ENCODE data around the gene CPZ. TPM values are rescaled to one million over a fixed set of nuclear protein-coding genes. Genes with fewer than 3 reads are reported as not detected.

CPZ gene
- total and polyA plus RNA-seq, 12 donors: 0.53 to 6.4 (median 3.9) TPM

DNA sequence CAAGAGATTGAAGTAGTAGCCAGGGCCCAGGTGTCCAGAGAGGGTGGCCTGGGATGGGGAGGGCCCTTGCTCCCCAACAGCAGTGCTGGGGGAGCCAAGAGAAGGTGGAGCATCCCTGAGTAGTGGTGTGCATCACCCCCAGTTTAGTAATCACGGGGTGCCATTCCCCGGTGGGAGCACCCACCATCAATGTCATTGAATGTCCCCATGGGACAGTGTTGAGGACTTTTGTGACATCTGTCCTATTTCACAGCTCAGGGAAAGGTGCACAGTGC, 4.4 kb upstream of the CPZ start:
- H3K27me3 ChIP-seq: peaks cover 15% of the 10 kb centered on the region
- TF ChIP-seq, protein P1, sequence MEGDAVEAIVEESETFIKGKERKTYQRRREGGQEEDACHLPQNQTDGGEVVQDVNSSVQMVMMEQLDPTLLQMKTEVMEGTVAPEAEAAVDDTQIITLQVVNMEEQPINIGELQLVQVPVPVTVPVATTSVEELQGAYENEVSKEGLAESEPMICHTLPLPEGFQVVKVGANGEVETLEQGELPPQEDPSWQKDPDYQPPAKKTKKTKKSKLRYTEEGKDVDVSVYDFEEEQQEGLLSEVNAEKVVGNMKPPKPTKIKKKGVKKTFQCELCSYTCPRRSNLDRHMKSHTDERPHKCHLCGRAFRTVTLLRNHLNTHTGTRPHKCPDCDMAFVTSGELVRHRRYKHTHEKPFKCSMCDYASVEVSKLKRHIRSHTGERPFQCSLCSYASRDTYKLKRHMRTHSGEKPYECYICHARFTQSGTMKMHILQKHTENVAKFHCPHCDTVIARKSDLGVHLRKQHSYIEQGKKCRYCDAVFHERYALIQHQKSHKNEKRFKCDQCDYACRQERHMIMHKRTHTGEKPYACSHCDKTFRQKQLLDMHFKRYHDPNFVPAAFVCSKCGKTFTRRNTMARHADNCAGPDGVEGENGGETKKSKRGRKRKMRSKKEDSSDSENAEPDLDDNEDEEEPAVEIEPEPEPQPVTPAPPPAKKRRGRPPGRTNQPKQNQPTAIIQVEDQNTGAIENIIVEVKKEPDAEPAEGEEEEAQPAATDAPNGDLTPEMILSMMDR (IDR thresholded peaks at IDR 0.05): no peak
- no peak for TF ChIP-seq POLR2A (IDR thresholded peaks at IDR 0.05)
- DNase-seq: no peak
- no peaks in the 10 kb centered on the region for H3K36me3 ChIP-seq (replicated peaks in 1 of 2)
- no peaks in the 10 kb centered on the region for H3K9me3 ChIP-seq (replicated peaks in 1 of 3)
- no peaks in the 10 kb centered on the region for H3K4me1 ChIP-seq (replicated peaks in 1 of 2)
- WGBS, 4 donors: 81 to 92% (median 87%) methylated on average over 2 of the region's 2 CpGs
- H3K27ac ChIP-seq: no peak overlapping the region
- H3K4me3 ChIP-seq: no peak overlapping the region
- intact Hi-C loops (cut with DNase I): no loop called here

DNA sequence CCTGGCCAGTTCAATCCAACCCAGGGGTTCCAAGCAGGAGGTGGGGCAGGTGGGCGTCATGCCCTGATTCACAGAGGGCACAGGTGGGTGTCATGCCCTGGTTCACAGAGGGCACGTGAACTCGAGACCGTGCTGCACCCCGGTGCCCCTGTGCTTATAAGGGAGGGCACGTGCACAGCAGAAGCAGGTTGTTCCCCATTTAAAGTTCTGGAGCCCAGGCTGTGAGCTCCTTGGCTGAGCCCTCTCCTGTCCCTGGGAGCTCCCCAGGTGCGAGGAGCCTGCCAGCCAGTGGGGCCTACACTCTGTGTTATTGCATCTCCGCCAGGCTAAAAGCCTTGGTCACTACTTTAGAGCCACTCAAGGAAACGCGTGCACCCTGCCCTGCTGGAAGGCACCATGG, 3.2 kb upstream of the CPZ start:
- H3K4me1 ChIP-seq (replicated peaks in 1 of 2): no peaks in the 10 kb centered on the region
- 79 to 89% (median 84%) methylated on average over 6 to 10 of the region's 10 CpGs for WGBS, 4 donors
- H3K36me3 ChIP-seq (replicated peaks in 1 of 2): no peaks in the 10 kb centered on the region
- peaks cover 15% of the 10 kb centered on the region for H3K27me3 ChIP-seq
- no peaks in the 10 kb centered on the region for H3K9me3 ChIP-seq (replicated peaks in 1 of 3)
- H3K4me3 ChIP-seq: no peak overlapping the region
- H3K27ac ChIP-seq: no peak overlapping the region
- TF ChIP-seq, protein P1 (IDR thresholded peaks at IDR 0.05): no peak
- TF ChIP-seq POLR2A (IDR thresholded peaks at IDR 0.05): no peak
- no peak for DNase-seq
- intact Hi-C loops (cut with DNase I): no loop called here

DNA sequence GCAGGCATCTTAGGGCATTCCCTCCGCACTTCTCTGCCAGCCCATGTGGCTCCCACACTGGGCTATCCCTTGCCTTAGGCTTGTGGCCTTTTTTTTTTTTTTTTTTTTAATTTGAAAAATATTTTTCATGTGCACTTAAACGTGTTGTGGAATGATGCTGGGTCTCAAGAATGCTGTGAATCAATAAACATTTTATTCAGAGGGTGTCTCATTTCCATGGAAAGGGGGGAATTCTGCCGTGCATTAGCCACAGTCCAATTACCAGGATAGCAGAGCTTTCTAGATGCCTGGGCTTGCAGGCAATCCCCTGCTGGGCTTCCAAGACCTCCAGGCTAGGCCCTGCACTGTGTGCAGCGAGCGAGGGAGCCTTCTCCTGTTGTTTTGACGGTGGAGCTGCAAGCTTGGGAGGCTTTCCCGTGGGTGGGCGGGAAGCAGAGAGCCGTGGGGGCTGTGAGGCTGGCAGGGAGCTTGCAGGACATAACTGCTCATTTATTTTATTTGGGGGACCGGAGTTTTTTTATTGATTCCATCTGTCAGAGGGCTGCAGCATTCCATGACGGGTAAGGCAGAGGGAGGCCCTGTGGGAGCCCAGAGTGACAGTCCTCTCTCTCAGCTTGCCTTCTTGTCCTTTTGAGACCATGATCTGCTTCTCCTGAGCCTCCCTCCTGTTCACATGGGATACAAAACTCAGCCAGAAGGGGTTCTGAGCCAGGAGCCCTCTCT, 2.6 kb upstream of the CPZ start:
- intact Hi-C loops (cut with DNase I): loop anchor here in 1 of 2 donors (10.0 kb wide), 1 partner anchor 345 kb away; no protein-coding TSS in a partner anchor
- peaks cover 15% of the 10 kb centered on the region for H3K27me3 ChIP-seq

DNA sequence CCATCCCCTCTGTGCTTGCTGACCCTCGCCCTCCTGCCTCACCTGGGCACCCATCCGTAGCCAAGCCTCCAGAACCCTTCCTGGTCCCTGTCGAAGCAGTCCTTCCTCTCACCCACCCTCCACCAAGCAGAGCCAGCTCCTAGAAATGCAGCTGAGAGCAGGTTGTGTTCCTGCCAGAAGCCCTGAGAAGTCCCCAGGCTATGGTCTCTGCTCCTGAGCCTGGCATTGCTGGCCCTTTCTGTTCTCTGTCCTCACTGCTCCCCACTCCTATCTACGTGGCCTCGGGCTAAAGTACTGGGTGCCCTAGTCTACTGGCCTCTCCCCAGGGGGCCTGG, 2.1 kb upstream of the CPZ start:
- 71 to 74% (median 72%) methylated on average over 5 of the region's 5 CpGs for WGBS, 4 donors
- intact Hi-C loops (cut with DNase I): loop anchor here in 1 of 2 donors (10.0 kb wide), 1 partner anchor 346 kb away; no protein-coding TSS in a partner anchor
- no peak for TF ChIP-seq POLR2A (IDR thresholded peaks at IDR 0.05)
- TF ChIP-seq, protein P1 (IDR thresholded peaks at IDR 0.05): no peak
- H3K36me3 ChIP-seq (replicated peaks in 1 of 2): no peaks in the 10 kb centered on the region
- no peaks in the 10 kb centered on the region for H3K9me3 ChIP-seq (replicated peaks in 1 of 3)
- H3K4me1 ChIP-seq (replicated peaks in 1 of 2): no peaks in the 10 kb centered on the region
- no peak for DNase-seq
- H3K27ac ChIP-seq: no peak overlapping the region
- H3K4me3 ChIP-seq: no peak overlapping the region
- H3K27me3 ChIP-seq: peaks cover 15% of the 10 kb centered on the region

More for the DNA sequence above, 2.6 kb upstream of the CPZ start:
- Histone ChIP-seq H3K4me3 (no peak overlapping the region), H3K4me1 (replicated peaks in 1 of 2) (no peaks in the 10 kb centered on the region), H3K27ac (no peak overlapping the region), H3K36me3 (replicated peaks in 1 of 2) (no peaks in the 10 kb centered on the region), H3K9me3 (replicated peaks in 1 of 3) (no peaks in the 10 kb centered on the region)
- 55 to 64% (median 58%) methylated on average over 7 to 11 of the region's 11 CpGs for WGBS, 4 donors
- TF ChIP-seq, protein P1 (IDR thresholded peaks at IDR 0.05): no peak
- no peak for TF ChIP-seq POLR2A (IDR thresholded peaks at IDR 0.05)
- DNase-seq: no peak

Data from adrenal gland (tissue), 12 donors.